Measurements from ENCODE around the gene SAMD13. TPM values are rescaled to one million over a fixed set of nuclear protein-coding genes. Genes with fewer than 3 reads are reported as not detected.

Gene SAMD13
- total RNA-seq, 1 experiment from 2014 or later: 2.2 TPM

Other genes with a start within 250 kb of the SAMD13 start
- gene PRKACB, start 157.4 kb upstream of the SAMD13 start, total RNA-seq (2021; ENCODE audit: unreplicated experiment): 54.9 TPM
- gene DNASE2B, start 96.8 kb downstream of the SAMD13 start, total RNA-seq (2021; ENCODE audit: unreplicated experiment): not detected
- 73.0 TPM for gene RPF1, start 177.6 kb downstream of the SAMD13 start, total RNA-seq (2021; ENCODE audit: unreplicated experiment)
- 5.0 TPM for gene SPATA1, start 204.7 kb downstream of the SAMD13 start, total RNA-seq (2021; ENCODE audit: unreplicated experiment)
- 283 TPM for gene GNG5, start 204.9 kb downstream of the SAMD13 start, total RNA-seq (2021; ENCODE audit: unreplicated experiment)

Measured in Panc1 (cell line).